Stimulated activated CD8-positive, alpha-beta memory T cell treated with anti-CD3 and anti-CD28 coated beads, Interleukin-15, amount 100 ng/mL, for 24 hours (primary cell): ENCODE measurements around the gene GCSH.
"Not testable (repeated sequence)": the region's sequence is repeated elsewhere in the genome, so short reads cannot be mapped to it uniquely, and the experiment has no call there.

Experiments used
- DNase-seq: peaks from one replicate; pipeline ENCODE4 v3.0.0-alpha.2; 2020; ENCODE audit warnings: low read depth

GCSH gene

DNA sequence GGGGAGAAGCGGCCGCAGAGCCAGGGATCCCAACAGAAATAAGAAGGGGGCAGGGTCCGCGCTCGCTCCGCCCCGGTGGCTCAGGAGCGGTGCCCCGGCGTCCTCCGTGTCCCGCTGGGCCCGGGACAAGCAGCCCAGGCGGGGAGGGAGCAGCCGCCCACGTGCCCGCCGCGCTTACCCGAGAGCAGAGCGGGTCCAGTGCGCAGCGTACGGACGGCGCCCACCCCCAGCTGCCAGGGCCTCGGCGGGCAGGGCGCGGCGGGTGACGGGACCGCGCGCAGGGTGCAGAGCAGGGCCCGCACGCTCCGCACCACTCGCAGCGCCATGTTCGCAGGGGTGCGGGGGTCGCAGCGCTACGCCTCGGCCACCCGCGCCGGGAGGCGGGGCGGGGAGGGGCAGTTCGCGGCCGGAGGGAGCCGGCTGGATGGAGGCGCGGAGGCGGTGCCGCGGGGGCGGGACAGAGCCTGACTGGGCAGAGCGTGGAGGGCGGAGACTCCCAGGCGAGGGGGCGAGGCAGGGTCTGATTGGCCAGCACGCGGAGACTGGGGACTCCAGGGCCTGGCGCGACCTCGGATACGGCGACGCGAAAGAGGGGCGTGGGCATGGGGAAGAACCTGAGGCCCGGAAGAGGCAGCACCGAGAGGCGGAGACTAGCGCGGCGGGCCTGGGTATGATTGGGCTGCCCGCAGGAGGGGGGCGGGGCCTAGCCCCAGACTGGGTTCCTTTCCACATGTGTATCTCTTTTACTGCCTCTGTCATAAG, at the start of gene GCSH:
GCSH (minus strand) TSS at position 443 of the 762 bp plus-strand sequence; CDS start at position 326, 117 bp downstream.
- DNase-seq = peak; percentile 88

DNA sequence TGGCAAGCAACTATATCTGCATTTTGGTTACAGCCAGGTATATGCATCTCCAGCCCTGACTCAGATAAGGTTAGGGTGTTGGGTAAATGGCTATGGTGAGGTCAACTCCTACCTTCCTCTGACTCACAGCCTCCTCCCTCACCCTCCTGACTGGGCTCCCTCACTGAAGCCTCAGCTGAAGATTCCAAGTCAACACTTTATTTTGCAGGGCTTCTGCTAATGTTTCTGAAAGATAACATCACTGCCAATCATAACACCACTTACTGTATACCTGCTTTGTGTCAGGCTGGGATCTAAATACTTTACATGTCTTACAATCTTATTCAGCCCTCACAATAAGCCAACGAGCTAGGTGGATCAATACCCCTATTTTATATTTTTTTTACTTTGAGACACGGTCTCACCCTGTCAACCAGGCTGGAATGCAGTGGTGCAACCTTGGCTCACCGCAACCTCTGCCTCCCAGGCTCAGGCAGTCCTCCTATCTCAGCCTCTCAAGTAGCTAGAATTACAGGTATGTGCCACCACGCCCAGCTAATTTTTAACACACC, 47.8 kb upstream of the GCSH start:
- DNase-seq = no peak

GRCh38 chr16:81142864-81143263, 46.7 kb upstream of the GCSH start:
- no peak for DNase-seq

- DNase-seq = no peak
Measured at GRCh38 chr16:81140930-81141780, 45.0 kb upstream of the GCSH start.

DNA sequence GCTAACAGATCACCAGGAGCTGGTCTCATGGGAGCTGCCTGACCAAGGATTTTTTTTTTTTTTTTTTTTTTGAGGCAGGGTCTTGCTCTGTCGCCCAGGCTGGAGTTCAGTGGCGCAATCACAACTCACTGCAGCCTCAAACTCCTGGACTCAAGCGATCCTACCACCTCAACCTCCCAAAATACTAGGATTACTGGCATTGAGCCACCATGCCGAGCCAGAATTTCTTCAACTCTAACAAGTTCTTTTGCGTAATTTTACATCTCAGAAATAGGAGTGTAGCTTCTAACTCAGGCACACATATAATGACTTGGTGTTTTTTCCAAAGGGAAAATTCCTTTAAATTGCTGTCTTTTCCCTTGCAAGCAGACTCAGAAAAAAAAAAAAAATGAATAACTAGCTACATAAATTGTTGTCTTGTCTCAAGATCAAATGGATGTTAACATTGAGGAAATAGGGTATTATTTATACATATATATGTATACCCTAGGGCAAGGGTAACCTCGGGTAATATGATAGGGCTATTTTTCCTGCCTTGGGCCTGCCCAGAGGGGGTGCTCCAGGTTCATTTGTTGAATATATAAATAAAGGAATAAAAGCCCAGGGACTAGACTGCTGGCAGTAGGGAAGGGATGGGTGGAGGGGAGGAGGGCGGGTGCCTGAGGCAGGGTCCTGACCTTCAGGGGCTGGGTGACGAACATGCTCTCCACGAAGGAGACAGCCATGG, 42.8 kb upstream of the GCSH start:
- no peak for DNase-seq

- DNase-seq = no peak
Measured at GRCh38 chr16:81137754-81138153, 41.6 kb upstream of the GCSH start.

GRCh38 chr16:81136390-81137335, 40.5 kb upstream of the GCSH start:
- DNase-seq = no peak

DNA sequence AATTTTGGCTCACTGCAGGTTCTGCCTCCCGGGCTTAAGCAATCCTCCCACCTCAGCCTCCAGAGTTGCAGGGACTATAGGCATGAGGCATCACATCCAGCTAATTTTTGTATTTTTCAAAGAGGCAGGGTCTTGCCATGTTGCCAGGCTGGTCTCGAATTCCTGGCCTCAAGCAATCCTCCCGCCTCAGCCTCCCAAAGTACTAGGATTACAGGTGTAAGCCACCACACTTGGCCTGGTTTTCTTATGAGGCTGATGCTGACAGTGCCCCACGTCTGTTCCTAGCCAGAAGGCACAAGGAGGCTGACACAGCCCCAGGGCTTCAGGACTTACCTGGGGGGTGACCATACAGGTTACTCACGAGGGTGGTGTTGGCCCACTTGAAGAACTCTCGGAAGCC, 33.9 kb upstream of the GCSH start:
- no peak for DNase-seq

GRCh38 chr16:81128726-81129524, 32.7 kb upstream of the GCSH start:
- no peak for DNase-seq

DNA sequence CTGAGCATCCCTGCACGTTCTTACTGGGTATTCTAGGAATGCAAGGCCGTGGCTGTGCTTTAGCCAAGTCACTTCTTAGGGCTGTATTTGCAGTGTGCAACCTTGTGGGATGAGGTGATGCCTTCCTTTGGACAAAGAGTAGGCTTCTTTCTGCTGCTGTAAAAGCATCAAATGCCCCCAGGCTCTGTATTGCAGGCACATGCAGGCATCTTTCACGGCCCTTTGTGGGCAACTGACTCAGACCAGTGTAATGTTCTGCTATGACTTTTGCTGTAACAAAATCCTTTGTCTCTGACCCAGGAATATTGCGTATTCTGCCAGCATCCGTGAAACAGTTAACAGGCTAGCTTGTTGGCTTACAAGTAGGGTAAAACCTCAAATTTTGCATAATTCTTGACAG, 30.9 kb upstream of the GCSH start:
- no peak for DNase-seq

DNA sequence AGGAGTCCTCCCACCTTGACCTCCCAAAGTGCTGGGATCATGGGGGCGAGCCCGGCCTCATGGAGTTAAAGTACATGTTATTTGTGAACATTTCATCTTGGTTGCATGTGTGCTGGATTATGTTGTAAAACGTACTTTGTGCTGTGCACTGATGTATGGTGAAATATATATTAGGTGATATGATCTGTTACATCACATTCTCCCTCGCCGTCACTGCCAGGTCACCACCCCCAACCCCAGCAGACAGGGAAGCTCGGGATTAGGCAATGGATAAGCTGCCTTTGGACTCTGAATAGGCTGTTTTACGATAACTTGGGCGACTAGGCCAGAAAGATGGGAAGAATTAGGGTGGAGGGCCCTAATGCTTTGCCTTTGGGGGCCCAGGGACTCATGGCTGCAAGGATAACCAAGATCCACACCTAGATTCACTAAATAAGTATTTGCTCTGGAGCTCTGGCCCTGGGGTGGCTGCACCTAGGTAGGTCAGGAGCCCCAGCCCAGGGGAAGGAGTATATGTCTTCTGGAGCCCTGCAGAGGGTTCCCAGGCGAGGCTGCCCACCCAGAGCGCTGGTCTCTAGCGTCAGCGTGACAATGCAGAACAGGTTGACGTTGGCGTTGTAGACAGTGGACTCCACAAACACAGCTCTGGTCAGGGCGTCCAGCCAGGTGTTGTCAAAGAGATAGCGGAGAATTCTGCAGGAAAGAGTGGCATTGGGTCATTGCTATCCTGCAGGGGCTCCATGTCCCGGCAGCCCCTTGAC, 27.1 kb upstream of the GCSH start:
- no peak for DNase-seq

DNA sequence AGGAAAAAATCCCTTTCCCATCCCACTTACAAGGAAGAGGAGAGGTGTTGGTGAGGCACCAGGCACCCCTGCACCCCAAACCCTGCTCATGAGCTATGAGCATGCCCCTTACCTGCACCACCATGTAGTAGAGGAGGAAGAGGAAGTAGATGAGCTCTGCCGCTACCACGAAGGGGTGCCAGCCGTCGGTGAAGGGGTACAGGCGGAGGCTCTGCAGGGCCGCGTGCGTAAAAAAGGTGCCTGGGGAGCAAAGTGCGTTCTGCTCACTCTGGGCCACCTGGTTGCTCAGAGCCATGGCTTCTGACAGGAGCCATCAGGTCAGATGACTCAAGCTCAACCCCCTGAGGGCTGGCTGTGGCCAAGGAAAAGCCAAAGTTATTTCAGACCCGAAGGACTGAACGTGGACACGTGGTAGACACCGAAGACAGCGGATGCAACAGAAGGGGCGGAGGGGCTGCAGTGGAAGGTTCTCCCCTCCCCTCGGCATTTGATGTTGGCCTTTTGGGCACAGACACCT, 25.3 kb upstream of the GCSH start:
- no peak for DNase-seq

- DNase-seq = no peak
Measured at GRCh38 chr16:81117436-81117835, 21.2 kb upstream of the GCSH start.

DNA sequence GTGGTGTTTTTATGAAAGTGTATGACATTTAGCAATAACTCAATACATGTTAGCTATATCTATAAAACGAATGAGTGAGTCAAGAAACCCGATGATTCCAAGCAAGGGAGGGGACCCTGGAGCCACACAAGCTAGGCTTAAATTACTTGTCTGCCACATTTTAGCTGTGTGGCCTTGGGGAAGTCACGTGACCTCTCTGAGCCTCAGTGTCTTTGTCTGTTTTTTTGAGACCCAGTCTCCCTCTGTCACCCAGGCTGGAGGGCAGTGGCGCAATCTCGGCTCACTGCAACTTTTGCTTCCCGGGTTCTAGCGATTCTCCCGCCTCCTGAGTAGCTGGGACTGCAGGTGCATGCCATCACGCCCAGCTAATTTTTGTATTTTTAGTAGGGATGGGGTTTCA, 20.1 kb upstream of the GCSH start:
- no peak for DNase-seq

DNA sequence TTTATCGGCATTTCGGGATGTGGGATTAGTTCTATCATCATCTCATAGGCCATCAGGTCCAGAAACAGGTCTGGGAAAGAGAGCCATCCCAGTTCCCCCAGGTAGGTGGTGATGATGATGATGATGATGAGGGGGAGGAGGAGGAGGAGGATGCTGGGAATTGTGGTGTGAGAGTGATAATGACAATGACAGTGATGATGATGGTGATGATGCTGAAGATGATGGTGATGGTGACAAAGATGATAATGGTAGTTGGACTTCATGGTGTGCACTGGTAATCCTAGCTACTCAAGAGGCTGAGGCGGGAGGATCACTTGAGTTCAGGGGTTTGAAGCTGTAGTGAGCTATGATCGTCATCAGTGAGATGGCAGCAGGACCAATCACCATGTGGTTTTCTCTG, 16.3 kb upstream of the GCSH start:
- no peak for DNase-seq

- not testable (repeated sequence) for DNase-seq
Measured at GRCh38 chr16:81109274-81109673, 13.1 kb upstream of the GCSH start.

GRCh38 chr16:81107511-81107910, 11.3 kb upstream of the GCSH start:
- DNase-seq = no peak

GRCh38 chr16:81106826-81107503, 10.8 kb upstream of the GCSH start:
- no peak for DNase-seq

DNA sequence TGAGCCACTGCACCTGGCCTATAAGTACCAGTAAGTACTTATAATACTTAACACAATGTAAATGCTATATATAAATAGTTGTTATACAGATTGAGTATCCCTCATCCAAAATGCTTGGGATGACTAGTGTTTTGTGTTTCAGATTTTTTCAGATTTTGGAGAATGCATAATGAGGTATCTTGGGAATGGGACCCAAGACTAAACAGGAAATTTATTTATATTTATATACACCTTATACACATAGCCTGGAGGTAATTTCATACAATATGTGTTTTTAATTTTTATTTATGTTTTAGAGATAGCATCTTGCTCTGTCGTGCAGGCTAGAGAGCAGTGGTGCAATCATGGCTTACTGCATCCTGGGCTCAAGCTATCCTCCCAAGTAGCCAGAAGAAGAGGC, 9.8 kb upstream of the GCSH start:
- DNase-seq = no peak
